Epithelial cell of proximal tubule (primary cell): Measurements from ENCODE around the gene AKAP6. TPM values are rescaled to one million over a fixed set of nuclear protein-coding genes. Genes with fewer than 3 reads are reported as not detected.

Experiments
- DNase-seq: peaks from one replicate; pipeline ENCODE4 v3.0.0-alpha.2; 2011; ENCODE audit warnings: low read depth
- H3K4me3 ChIP-seq: 2 replicates; pipeline ENCODE4 v1.5.1; 2011; ENCODE audit warnings: low read depth, mild to moderate bottlenecking, low read length
- total RNA-seq: library from RNA; depleted of rRNA; stranded (reverse); fragments of >200 nt; gene quantifications from 2 replicates; pipeline ENCODE4 v1.2.3, GENCODE V29; 2015
- TF ChIP-seq, protein P1 (sequence below): conservative IDR thresholded peaks from 2 replicates; pipeline ENCODE4 v1.5.1; 2012; ENCODE audit warnings: low read depth, mild to moderate bottlenecking, low read length

AKAP6 gene
- total RNA-seq, 1 donor from 2014 or later = 4.6 TPM

GRCh38 chr14:32393119-32393518 is 64.0 kb downstream of the AKAP6 start:
- no peak for DNase-seq
- H3K4me3 ChIP-seq = no peak overlapping the region
- TF ChIP-seq, protein P1, sequence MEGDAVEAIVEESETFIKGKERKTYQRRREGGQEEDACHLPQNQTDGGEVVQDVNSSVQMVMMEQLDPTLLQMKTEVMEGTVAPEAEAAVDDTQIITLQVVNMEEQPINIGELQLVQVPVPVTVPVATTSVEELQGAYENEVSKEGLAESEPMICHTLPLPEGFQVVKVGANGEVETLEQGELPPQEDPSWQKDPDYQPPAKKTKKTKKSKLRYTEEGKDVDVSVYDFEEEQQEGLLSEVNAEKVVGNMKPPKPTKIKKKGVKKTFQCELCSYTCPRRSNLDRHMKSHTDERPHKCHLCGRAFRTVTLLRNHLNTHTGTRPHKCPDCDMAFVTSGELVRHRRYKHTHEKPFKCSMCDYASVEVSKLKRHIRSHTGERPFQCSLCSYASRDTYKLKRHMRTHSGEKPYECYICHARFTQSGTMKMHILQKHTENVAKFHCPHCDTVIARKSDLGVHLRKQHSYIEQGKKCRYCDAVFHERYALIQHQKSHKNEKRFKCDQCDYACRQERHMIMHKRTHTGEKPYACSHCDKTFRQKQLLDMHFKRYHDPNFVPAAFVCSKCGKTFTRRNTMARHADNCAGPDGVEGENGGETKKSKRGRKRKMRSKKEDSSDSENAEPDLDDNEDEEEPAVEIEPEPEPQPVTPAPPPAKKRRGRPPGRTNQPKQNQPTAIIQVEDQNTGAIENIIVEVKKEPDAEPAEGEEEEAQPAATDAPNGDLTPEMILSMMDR = no peak

GRCh38 chr14:32394038-32394437 is 64.9 kb downstream of the AKAP6 start:
- TF ChIP-seq, protein P1 = no peak
- H3K4me3 ChIP-seq = no peak overlapping the region
- no peak for DNase-seq

DNA sequence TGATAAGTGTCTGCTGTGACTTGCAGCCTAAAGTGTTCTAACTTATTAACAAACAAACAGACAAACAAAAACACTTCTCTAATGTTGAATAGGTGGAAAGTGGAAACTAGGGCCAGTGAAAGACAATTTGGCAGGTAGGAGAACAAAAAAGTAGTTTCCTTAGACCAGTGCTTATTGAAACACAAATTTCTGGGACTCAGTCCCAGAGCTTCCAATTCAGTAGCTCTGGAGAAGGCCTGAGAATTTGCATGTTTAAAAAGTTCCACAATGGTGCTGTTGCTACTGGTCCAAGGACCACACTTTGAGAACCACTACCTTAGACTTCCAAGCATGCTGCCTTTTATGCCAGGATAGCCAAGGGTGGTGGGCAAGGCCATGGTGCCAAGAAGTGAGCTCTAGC is 67.8 kb downstream of the AKAP6 start:
- H3K4me3 ChIP-seq = no peak overlapping the region
- TF ChIP-seq, protein P1 = no peak
- DNase-seq = no peak

DNA sequence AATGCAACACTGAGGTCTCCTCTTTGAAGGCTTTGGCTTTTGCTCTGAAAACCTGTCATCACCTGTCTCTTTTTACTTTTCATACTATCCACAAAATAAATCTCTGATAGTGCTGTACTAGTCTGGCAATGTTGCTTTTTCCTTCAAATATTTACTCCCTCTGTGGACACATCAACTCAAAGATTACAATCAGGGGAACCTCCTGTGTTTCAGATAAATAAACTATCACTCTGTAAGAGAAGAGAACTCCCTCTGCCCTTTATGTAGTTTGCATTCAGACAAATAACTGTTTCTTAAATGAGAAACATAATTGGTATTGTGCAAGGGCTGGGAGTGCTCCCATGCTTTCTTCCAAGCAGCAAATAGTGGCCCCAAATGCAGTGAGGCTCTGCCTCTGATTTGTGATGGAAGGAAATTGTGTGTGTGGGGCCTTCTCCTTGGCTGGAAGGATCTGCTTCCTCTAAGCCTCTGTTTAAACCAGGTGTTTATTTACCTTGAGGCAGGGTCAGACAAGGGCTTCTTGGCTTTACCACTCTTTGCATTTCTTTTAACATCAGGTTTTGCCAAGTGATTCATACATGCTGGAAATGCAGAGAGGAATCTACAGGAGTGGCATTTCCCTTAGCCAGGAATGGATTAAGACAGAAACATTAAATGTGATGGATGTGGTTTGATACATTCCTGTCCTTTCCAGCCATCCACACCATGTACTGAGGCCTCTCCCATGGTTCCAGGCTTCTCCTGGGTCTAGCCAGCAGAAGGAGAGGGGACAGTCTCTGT is 69.0 kb downstream of the AKAP6 start:
- no peak overlapping the region for H3K4me3 ChIP-seq
- TF ChIP-seq, protein P1 = no peak
- no peak for DNase-seq

GRCh38 chr14:32399920-32400319 is 70.8 kb downstream of the AKAP6 start:
- TF ChIP-seq, protein P1 = no peak
- H3K4me3 ChIP-seq = no peak overlapping the region
- DNase-seq = no peak

GRCh38 chr14:32400480-32400879 is 71.4 kb downstream of the AKAP6 start:
- no peak for DNase-seq
- TF ChIP-seq, protein P1 = no peak
- H3K4me3 ChIP-seq = no peak overlapping the region

GRCh38 chr14:32403021-32403420 is 73.9 kb downstream of the AKAP6 start:
- TF ChIP-seq, protein P1 = no peak
- DNase-seq = no peak
- no peak overlapping the region for H3K4me3 ChIP-seq
